Ascending aorta (tissue), 2 donors: Measurements from ENCODE around the gene ZACN. TPM values are rescaled to one million over a fixed set of nuclear protein-coding genes. Genes with fewer than 3 reads are reported as not detected.

Source experiments
- DNase-seq, 2 donors: peaks; one replicate each; pipeline ENCODE4 v3.0.0-alpha.2; 2019; ENCODE audit warnings: low spot score in 2 of 2
- H3K27ac ChIP-seq, 2 donors: fragments of 200-600 bp; sonication (generic); one replicate each; pipeline ENCODE4 v1.5.1; 2016 to 2017; ENCODE audit warnings: mild to moderate bottlenecking in 1 of 2
- H3K27me3 ChIP-seq: fragments of 200-600 bp; sonication (generic); one replicate; pipeline ENCODE4 v1.5.1; 2017
- H3K36me3 ChIP-seq, 2 donors: fragments of 200-600 bp; sonication (generic); one replicate each; pipeline ENCODE4 v1.5.1; 2016
- H3K4me1 ChIP-seq, 2 donors: fragments of 200-600 bp; sonication (generic); one replicate each; pipeline ENCODE4 v1.5.1; 2016 to 2017; ENCODE audit warnings: mild to moderate bottlenecking in 1 of 2
- H3K4me3 ChIP-seq, 2 donors: fragments of 200-600 bp; sonication (generic); one replicate each; pipeline ENCODE4 v1.5.1; 2016 to 2017; ENCODE audit warnings: mild to moderate bottlenecking in 1 of 2
- H3K9me3 ChIP-seq, 2 donors: fragments of 200-600 bp; sonication (generic); one replicate each; pipeline ENCODE4 v1.5.1; 2016
- intact Hi-C: fragments of 100-400 bp; cut with DNase I; formaldehyde crosslinking; loops from one replicate; pipeline ENCODE4 v1.15.1; 2023
- total RNA-seq: library from RNA; depleted of rRNA; stranded (reverse); fragments of >200 nt; gene quantifications from one replicate; pipeline ENCODE4 v1.1.0, GENCODE V29; 2016
- TF ChIP-seq, protein P1 (sequence below), 3 experiments: fragments of 200-600 bp in 2 of 3; fragments of 450-650 bp in 1 of 3; sonication (generic) in 2 of 3; IDR thresholded peaks; one replicate each; pipeline ENCODE4 v1.5.1; 2016 to 2019; ENCODE audit warnings: antibody characterized with exemption in 3 of 3, mild to moderate bottlenecking in 1 of 3, moderate library complexity in 1 of 3

The ZACN gene
- total RNA-seq, 1 donor from 2014 or later: not detected

DNA sequence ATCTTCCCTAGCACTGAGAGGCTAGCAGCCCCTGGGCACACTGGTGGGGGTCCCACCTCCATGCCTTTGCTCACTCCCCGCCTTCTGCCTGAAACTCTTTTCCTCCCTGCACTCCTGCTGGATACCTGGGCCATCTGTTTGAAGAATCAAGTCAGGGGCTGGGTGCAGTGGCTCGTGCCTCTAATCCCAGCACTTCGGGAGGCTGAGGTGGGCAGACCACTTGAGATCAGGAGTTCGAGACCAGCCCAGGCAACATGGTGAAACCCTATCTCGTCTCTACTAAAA lies 46.4 kb downstream of the ZACN start:
- intact Hi-C loops: no loop called here
- peaks cover 7% of the 10 kb centered on the region in 2 donors for H3K4me1 ChIP-seq
- DNase-seq: no peak
- H3K9me3 ChIP-seq: no peaks in the 10 kb centered on the region
- no peaks in the 10 kb centered on the region for H3K36me3 ChIP-seq
- TF ChIP-seq, protein P1, sequence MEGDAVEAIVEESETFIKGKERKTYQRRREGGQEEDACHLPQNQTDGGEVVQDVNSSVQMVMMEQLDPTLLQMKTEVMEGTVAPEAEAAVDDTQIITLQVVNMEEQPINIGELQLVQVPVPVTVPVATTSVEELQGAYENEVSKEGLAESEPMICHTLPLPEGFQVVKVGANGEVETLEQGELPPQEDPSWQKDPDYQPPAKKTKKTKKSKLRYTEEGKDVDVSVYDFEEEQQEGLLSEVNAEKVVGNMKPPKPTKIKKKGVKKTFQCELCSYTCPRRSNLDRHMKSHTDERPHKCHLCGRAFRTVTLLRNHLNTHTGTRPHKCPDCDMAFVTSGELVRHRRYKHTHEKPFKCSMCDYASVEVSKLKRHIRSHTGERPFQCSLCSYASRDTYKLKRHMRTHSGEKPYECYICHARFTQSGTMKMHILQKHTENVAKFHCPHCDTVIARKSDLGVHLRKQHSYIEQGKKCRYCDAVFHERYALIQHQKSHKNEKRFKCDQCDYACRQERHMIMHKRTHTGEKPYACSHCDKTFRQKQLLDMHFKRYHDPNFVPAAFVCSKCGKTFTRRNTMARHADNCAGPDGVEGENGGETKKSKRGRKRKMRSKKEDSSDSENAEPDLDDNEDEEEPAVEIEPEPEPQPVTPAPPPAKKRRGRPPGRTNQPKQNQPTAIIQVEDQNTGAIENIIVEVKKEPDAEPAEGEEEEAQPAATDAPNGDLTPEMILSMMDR (IDR thresholded peaks at IDR 0.05): no peak
- no peaks in the 10 kb centered on the region for H3K27me3 ChIP-seq
- H3K4me3 ChIP-seq: no peak overlapping the region
- H3K27ac ChIP-seq: no peak overlapping the region

DNA sequence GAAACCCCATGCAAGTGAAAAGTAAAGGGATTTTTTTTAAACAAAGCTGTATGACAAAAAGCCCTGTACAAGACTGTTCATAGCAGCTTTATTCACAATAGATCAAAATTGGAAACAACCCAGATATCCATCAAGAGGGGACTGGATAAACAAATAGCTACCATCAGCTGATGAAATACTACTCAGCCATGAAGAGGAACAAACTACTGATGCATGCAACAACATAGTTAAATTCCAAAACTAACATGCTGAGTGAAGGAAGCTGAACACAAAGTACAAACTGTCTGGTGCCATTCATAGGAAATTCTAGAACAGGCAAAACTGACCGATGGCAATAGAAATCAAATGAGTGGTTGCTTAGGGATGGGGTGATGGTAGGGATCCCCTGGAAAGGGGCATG lies 46.9 kb downstream of the ZACN start:
- H3K9me3 ChIP-seq: no peaks in the 10 kb centered on the region
- H3K36me3 ChIP-seq: no peaks in the 10 kb centered on the region
- no peaks in the 10 kb centered on the region for H3K27me3 ChIP-seq
- no peak for DNase-seq
- H3K27ac ChIP-seq: no peak overlapping the region
- H3K4me1 ChIP-seq: peaks cover 7% of the 10 kb centered on the region in 2 donors
- TF ChIP-seq, protein P1 (IDR thresholded peaks at IDR 0.05): no peak
- intact Hi-C loops: no loop called here
- no peak overlapping the region for H3K4me3 ChIP-seq

DNA sequence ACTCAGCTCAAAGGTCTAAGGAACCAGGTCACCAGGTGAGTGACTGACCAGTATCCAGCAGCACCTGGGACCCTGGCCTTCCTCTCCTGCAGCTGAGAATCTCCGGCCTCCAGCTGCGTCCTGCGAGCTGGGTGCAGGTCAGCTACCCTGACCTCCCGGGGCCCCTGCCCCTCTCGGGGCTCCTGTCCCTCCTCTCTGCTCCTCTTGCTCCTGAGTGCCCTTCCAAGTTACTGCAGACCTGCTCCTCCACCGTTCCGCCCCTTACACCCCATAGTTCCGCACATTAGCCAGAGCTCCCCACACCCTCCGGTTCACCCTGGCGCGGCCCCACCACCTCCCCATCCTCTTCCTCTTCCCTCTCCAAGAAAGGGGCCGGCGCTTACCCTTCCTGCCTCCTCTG lies 51.5 kb downstream of the ZACN start:
- H3K4me3 ChIP-seq: no peak overlapping the region
- no peaks in the 10 kb centered on the region for H3K9me3 ChIP-seq
- H3K27me3 ChIP-seq: no peaks in the 10 kb centered on the region
- no peaks in the 10 kb centered on the region for H3K36me3 ChIP-seq
- intact Hi-C loops: no loop called here
- no peaks in the 10 kb centered on the region for H3K4me1 ChIP-seq
- DNase-seq: no peak
- H3K27ac ChIP-seq: no peak overlapping the region
- TF ChIP-seq, protein P1 (IDR thresholded peaks at IDR 0.05): no peak

DNA sequence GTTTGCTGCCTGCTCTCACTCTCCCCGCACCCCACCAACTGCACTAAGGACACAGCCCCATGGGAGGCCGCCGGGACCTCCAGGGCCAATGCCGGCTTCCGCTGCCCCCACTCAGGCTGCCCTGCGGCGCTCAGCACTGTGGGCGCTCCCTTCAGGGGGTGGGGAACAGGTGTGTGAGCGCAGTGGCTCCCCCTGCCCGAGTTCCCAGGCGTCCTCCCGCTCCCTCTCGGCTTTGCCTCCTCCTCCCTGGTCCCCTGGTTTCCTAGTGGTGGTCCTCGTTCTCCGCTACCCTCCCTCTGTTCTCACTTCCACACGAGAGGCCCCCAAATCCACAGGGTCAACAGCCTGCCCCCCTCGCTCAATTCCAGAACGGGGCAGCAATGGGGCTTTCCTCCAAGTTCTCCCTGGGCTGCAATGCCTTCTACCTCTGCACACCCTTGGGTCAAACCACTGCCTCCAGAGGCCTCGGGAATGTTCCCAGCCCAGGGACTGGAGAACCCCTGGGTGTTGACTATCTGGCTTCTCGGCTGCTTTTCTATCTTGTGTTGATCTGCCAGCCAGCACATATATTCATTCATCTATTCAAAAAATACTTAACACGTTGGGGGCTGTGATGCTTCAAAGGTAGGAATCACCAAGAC lies 52.2 kb downstream of the ZACN start:
- DNase-seq: no peak
- no peaks in the 10 kb centered on the region for H3K36me3 ChIP-seq
- H3K27me3 ChIP-seq: no peaks in the 10 kb centered on the region

DNA sequence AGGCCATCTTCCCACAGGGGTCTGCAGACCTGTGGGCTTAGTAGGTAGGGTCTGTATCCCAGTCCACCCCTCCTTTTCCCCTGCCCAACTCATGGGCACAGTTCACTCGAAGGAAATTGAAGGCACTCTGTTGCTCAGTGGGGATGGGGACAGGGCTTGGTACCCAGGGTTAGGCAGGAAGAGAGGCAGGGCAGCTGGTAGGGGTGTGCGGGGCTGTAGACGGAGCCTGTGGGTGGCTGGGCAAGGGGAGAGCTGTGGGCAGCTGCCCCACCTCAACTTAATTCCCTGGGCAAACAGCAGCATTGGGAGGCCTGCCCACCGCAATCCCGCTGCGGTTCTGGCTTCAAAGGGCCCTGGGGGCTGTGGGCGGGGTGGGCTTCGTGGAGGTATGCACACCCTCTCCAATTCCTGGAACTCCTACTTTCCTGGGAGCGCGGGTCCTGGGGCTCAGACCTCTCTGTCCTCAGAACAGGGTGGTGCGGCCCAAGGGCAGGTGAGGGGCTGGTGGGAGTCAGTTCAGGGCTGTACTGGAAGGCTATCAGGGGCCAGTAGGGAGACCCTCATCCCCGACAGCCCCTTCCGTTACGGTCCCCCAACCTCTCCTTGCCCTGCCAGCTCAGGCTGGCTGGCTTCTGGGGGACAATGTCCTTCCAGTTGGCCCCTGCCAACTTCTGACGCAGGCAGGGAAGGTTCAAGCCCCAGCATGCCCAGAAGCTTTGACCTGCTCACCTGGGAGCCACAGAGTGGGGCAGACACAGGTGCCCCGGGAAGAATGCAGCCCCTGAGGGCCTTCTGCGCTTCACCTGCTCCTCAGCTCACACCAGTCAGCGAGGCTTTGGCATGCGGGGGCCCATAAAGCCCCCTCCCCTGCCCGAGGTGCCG lies 53.0 kb downstream of the ZACN start:
- no peaks in the 10 kb centered on the region for H3K36me3 ChIP-seq
- H3K4me3 ChIP-seq: no peak overlapping the region
- TF ChIP-seq, protein P1 (IDR thresholded peaks at IDR 0.05): no peak
- no peaks in the 10 kb centered on the region for H3K27me3 ChIP-seq
- H3K9me3 ChIP-seq: no peaks in the 10 kb centered on the region
- no peaks in the 10 kb centered on the region for H3K4me1 ChIP-seq
- H3K27ac ChIP-seq: no peak overlapping the region
- intact Hi-C loops: no loop called here
- no peak for DNase-seq

More for the DNA sequence above, 52.2 kb downstream of the ZACN start:
- Histone ChIP-seq H3K4me1 (no peaks in the 10 kb centered on the region), H3K4me3 (no peak overlapping the region), H3K9me3 (no peaks in the 10 kb centered on the region), H3K27ac (no peak overlapping the region)
- TF ChIP-seq, protein P1 (IDR thresholded peaks at IDR 0.05): no peak
- intact Hi-C loops: no loop called here

Other genes starting within 250 kb of the ZACN start
- gene UNC13D, start 234.8 kb upstream of the ZACN start, total RNA-seq: 33.1 TPM
- 50.7 TPM for gene WBP2, start 223.8 kb upstream of the ZACN start, total RNA-seq
- gene TRIM47, start 200.6 kb upstream of the ZACN start, total RNA-seq: 132 TPM
- gene TRIM65, start 182.2 kb upstream of the ZACN start, total RNA-seq: 43.3 TPM
- 31.9 TPM for gene MRPL38, start 174.3 kb upstream of the ZACN start, total RNA-seq
- 8.9 TPM for gene FBF1, start 138.1 kb upstream of the ZACN start, total RNA-seq
- 18.5 TPM for gene ACOX1, start 100.0 kb upstream of the ZACN start, total RNA-seq
- gene TEN1, start 99.9 kb upstream of the ZACN start, total RNA-seq: 33.6 TPM
- 2.1 TPM for gene CDK3, start 78.3 kb upstream of the ZACN start, total RNA-seq
- gene EVPL, start 51.9 kb upstream of the ZACN start, total RNA-seq: not detected
- 15.6 TPM for gene SRP68, start 6.7 kb upstream of the ZACN start, total RNA-seq
- gene GALR2, start 4.4 kb upstream of the ZACN start, total RNA-seq: 2.3 TPM
- 123 TPM for gene EXOC7, start 24.6 kb downstream of the ZACN start, total RNA-seq
- not detected for gene FOXJ1, start 62.1 kb downstream of the ZACN start, total RNA-seq
- 2.4 TPM for gene RNF157, start 161.3 kb downstream of the ZACN start, total RNA-seq
- gene UBALD2, start 186.2 kb downstream of the ZACN start, total RNA-seq: 15.9 TPM
- gene QRICH2, start 229.1 kb downstream of the ZACN start, total RNA-seq: 10.6 TPM